Eye (tissue), 1 donor: ENCODE data around the gene NELL2.
"Not testable (repeated sequence)": the region's sequence is repeated elsewhere in the genome, so short reads cannot be mapped to it uniquely, and the experiment has no call there.

Source experiments
- DNase-seq: peaks from one replicate; pipeline ENCODE4 v3.0.0-alpha.2; 2015

The NELL2 gene

DNA sequence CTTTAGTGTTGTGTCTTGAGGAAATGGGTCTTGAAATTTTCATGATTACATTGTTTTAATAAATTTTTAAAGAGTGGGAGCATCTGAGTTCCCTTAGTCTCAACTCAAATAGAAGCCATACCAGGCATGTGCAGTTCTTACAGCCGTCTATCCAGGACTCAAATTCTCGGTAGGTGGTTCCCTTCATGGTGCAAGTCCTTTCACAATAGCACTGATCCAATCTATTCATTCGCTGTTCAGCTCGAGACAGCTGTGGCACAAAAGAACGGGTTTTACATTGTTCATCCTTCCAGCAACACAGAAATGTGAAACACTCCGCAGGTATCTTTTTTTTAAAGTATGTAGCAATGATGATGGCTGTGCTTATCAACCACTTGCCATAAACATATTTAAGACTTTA lies 100.2 kb downstream of the NELL2 start:
- peak; percentile 68 for DNase-seq

DNA sequence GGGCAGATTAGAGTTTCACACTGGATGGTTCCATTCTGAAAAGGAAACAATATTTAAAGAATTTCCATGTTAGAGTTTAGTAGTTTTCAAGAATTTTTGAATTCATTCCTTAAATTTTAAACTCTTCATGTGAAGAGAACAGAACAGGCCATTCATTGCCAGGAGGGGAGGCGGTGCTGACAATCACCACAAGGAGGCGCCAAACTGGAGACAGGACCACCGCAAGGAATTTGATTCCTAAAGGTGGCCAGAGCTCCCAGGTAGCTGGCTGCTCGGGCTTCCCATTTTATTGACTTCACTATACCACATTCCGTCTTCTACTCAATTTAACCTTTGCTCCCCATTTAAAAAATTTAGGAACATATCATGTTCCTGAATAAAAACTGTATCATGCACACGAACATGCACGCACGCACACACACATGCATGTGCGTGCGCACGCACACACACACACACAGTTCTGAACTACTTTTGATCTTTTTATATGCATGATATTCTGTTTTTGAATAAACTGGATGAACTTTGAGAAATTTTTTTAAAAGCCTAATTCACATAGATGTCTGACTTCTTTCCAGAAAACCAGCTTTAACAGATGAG lies 101.2 kb downstream of the NELL2 start:
- peak; percentile 43 for DNase-seq

DNA sequence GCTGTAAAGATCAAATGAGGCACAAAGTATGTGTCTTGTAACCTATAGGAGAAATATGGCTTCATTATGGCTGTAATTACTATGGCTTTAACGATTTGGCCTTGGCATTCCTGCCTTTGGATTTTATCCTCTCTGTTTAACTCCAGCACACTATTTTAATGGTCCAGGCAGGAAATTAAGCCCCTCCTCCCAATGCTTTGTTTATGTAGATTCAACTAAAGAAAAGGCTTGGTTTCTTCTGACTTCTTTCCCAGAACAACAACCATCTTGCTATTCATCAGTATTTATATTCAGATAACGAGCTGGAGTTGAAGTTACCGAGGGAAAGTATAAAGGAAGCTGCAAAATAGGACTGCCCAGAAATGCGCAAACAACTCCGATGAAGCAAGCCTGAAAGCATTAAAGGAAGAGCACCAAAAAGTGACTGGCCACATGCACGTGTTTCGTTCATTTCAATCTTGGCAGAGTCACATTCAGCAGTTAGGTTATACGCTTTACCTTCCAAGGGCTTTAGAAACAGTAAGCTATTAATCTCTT lies 104.6 kb downstream of the NELL2 start:
- DNase-seq: peak; percentile 14

DNA sequence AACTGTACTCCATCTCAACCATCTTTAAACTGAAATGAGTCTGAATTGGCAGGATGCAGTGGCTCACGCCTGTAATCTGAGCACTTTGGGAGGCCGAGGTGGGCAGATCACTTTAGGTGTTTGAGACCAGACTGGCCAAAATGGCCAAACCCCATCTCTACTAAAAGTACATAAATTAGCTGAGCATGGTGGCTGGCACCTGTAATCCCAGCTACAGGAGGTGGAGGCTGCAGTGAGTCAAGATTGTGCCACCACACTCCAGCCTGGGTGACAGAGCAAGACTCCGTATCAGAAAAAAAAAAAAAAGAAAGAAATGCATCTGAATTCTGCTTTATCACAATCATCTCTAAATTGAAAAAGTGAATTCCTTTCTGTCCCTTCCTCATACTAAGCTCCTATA lies 110.3 kb downstream of the NELL2 start:
- no peak for DNase-seq

DNA sequence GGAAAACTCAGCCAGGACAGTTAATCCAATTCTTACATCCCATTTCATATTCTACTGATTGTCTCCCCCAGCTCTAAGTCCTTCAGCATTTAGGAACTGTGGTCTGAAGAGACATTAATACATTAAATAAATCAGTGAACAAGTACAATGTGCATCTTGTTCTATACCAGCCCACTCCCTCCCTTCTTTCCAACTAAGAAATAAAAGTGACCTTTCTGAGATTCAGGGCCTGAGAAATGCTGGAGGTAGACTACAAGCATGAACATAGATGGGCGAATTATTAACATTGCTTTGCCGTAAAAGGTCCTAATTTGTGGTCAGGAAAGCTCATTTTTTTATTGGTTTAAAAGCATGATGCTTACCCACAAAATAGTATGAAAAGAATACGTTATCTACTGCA lies 113.1 kb downstream of the NELL2 start:
- peak; percentile 27 for DNase-seq

DNA sequence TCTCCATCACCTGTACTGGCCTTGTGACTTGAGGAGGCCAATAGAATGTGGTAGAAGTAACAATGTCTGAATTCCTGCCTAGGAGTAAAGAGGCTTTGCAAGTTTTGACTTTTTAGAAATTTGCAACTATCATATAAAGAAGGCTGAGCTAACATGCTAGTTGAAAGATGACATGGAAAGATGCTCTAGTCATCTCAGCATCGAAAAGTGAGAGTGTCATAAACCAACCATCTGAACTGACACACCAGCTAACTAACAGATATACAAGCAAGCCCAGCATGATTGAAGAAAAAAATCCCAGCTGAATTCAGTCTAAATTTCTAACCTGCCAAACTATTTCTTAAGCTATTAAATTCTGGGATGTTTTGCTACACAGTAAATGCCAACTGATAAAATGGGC lies 116.8 kb downstream of the NELL2 start:
- no peak for DNase-seq

DNA sequence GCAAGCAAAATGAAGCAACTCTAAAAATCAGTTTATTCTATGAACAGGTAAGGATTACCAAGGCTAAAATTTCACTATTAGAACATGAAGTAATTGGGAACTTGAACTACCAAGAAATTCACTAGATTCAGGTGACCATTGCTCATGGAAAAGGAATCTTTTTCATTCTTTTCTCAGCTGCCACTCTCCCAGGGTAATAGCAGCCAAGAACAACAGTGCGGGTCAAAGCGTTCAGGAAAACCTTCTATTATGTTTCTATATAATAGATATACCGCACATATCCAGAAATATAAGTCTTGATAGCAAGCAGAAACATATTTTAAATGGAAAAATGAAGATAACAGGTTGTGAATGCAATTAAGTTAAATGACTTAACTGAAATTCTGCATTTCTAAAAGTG lies 125.6 kb downstream of the NELL2 start:
- no peak for DNase-seq

DNA sequence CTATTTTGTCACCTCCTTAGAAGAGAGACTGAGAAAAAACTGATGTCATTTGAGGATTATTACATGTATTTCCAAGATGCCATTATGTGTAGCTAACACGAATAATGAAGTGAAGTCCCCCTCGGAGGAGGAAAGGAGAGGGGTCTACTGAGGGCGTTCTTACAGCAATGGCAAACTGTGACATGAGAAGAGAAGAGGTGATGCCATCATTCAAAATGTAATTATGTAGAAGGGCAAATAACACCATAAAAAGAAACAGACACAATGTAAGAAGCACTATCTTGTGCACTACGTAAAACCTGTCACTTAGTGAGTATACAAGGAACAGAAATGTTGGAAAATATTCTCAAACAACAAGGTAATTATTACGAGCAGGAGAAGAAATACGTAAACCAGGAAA lies 126.5 kb downstream of the NELL2 start:
- DNase-seq: no peak

DNA sequence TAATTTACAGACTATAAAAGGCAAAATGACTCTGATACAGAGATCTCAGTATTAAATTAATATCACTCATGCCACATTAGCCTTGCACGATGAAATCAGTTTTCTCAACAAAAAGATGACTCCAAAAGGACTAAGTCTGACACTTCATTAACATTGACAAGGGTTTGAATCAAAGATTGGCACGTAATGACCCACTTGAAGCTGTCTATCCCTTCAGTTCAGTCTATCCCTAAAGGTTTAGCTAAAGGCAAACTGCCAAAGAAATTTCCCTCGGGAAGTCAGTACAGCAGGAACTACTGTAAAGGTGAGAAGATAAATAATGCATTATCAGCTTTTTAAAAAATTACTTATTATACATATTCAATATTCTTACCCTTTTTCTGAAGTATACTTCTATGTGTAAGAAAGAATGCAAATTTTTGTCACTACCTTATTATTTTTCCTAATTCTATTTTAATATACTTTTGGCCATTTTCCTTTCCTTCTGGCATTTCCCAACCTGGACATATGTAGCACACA lies 127.1 kb downstream of the NELL2 start:
- DNase-seq: peak; percentile 44

DNA sequence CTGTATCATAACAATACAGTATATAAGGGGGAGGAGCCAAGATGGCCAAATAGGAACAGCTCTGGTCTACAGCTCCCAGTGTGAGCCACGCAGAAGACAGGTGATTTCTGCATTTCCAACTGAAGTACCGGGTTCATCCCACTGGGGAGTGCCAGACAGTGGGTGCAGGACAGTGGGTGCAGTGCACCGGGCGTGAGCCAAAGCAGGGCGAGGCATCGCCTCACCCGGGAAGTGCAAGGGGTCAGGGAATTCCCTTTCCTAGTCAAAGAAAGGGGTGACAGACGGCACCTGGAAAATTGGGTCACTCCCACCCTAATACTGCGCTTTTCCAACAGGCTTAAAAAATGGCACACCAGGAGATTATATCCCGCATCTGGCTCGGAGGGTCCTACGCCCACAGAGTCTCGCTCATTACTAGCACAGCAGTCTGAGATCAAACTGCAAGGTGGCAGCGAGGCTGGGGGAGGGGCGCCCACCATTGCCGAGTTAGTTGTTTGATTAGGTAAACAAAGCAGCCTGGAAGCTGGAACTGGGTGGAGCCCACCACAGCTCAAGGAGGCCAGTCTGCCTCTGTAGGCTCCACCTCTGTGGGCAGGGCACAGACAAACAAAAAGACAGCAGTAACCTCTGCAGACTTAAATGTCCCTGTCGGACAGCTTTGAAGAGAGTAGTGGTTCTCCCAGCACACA lies 134.7 kb downstream of the NELL2 start:
- not testable (repeated sequence) for DNase-seq

DNA sequence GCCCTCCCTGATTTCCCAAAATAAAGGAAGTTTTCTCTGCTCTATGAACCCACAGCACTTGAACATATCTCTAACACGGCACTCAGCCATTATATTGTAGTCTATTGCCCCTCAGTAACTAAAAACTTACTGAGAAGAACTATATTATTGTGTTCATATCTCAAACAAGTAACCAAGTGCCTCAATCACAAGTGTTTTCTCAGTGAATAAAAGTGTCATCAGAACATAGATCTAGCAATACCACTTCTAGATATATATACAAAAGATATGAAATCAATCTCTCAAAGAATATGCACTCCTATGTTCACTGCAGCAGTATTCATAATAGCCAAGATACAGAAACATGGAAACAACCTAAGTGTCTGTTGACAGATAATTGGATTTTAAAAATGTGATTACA lies 138.1 kb downstream of the NELL2 start:
- DNase-seq: no peak

DNA sequence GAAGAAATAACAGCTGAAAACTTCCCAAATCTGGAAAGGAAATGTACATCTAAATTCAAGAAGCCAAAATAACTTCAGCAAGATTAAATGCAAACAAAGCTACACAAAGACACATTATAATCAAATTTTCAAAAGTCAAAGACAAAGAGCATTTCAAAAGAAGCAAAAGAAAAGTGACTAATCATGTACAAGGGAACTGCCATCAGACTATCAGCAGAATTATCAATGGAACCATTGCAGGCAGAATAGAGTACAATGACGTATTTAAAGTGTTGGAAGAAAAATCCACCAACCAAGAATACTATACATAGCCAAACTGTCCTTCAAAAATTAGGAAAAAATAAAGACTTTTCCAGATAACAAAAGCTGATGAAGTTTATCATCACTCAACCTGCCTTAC lies 147.5 kb downstream of the NELL2 start:
- DNase-seq: no peak

DNA sequence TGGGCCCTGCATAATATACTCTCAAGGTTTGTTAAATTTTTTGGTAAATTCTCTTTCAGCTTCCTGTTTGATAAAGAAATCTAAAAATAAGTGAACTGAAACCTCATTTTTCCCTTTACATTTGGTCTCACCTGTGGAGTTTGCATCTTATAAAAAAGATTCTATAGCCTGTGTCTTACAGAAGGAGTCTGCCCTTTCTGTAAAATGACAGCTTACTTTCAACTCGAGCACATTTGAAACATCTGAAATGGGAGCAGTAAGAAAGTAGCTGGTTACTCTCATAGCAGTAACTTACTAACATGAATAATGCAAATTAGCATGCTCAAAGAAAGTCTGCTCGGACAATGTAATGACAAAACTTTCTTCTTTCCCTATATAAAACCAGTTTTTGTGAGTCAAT lies 155.8 kb downstream of the NELL2 start:
- DNase-seq: no peak

DNA sequence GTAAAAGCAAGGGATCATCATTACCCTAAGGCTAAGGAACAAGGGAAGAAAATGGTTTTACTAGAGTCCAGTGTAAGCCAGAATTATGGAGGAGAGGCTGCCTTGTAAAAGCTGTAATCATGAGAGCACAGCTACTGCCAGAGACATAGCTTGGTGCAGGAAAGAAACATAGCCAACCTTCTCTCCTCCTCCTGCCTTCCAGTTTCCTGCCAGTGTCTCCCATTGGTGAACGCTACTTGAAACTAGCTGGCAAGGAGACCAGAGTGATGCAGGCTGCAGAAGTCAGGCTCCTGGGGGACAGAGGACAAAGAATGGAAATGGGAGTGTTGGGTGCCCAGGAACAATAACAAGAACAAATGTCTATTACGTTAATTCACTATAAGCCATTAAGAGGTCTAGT lies 158.5 kb downstream of the NELL2 start:
- DNase-seq: no peak

DNA sequence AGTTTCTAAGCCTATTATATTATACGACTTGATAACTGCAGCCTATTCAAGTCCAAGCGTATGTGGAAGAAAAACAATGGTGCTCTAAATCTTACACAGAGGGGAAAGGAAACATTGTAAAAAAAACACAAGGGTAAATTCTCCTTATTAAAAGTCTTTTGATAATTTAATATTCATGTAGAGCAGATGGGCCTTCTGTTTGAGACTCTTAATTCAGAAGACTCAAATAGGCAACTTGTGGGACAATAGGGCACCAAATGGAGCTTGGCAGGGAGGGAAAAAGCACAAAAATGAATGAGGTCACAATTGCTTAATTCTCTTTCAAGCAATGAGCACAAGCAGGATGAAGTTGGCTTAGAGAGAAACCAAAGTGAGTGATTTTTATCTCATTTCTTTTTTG lies 159.4 kb downstream of the NELL2 start:
- DNase-seq: peak; percentile 39

DNA sequence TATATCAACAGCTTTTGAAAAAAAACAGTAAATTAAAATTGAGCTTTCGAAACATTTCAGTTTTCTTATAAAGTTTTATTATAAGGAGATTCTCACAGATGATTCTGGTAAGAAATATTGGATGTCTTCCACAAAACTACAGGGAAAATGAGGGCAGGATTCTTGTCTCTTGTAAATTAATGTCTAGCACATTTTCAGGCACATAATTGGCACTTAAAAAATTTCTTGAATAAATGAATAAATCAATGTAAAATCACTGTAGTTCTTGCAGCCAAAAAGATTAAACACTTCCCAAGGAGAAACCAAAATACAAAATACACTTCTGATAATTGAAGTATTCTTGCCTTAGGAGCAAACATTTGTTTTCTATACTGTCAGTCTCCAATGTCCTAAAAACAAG lies 164.4 kb downstream of the NELL2 start:
- DNase-seq: no peak

DNA sequence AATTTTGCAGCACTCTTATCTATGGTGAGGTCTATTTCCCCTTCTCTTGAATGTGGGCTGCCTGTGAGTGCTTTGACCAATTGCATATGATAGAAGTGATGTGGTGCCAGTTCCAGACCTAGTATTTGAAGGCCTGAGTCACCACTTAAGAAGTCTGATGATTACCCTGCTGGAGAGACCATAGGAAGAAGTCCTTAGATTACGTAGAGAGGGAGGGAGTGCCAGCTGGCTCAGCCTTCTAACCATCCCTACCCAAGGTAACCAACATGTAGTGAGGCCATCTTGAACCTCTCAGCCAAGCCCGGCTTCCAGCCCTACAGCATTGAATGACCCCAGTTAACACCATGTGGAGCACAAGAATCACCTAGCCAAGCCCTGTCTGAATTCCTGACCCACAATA lies 166.9 kb downstream of the NELL2 start:
- no peak for DNase-seq

DNA sequence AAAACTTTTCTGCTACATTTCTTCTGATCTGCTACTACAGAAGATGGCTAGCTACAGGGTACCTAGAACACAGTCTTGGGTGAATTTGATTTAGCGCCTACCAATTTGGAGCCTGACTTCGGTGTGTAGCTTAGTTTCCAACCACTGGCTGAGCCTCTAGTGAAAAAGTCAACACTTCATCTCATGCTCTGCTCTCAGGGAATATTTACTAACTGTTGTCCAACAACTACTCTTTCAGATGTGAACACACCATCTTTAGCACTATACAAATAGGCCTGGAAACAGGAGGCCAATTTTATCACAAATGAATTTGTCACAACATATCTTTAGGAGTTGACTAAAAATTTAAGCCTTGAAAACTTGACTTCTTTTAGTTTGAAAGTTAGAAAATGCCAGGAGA lies 167.9 kb downstream of the NELL2 start:
- no peak for DNase-seq

DNA sequence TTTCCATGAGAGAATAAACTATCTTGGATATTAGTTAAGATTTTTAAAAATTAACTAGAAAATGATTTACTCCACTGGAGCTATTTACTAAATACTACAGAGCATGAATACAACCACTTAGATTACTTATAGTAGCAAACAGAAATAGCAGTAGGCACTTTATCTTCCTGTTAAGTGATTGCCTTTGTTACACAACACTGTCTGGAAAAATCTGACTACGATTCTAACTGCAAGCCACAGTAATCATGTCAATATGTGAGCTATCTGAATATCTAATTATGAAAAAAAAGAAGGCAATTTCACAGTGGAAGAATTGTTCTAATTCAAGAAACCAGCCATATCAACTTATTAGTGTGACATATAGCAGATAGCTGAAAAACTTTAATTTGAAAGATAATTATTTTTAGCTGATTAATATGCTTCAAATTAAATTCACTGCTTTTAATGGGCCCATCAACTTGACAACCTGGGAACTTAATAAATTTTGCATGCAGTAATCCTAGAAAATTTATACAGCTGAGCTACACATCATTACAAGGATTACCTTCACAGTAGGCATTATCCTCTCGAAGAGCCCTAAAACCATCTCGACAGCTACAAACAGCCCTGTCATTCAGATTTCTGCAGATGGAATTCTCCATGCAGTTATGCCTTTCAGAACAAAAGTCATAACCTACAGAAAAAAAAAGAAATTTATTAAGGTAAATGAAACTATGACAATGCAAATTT lies 172.8 kb downstream of the NELL2 start:
- DNase-seq: no peak

DNA sequence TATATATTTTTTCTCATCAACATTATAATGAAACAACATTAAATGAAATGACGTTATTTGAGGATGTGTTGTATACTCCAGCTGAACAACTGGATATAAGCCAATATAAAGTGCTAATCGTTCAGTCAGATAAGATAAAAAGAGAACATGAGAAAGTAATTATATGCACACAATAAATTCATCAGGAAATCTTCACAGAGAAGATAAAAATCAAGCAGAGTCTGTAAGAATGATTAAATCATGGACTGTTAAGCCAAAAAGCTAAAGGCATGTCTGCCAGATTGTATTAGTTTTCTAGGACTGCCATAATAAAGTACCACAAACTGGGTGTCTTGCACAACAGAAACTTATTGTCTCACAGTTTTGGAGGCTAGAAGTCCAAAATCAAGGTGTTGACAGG lies 178.6 kb downstream of the NELL2 start:
- DNase-seq: no peak

DNA sequence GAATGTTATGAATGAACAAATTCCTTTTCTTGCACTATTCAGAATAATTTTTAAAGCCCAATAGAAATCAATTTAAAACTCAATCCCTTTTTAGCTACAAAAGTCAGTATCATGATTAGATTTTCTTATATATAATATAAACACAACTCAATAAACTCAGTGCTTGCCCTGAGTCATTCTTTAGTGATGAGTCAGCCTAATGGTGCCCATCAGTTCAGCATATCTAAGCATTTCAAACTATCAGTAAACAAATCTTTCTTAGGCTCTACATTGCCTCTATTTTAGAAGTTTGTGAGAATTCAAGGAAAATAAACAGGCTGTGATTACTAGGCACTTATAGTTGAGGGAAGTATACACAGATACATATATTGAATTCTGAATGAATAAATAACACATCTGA lies 179.6 kb downstream of the NELL2 start:
- no peak for DNase-seq

DNA sequence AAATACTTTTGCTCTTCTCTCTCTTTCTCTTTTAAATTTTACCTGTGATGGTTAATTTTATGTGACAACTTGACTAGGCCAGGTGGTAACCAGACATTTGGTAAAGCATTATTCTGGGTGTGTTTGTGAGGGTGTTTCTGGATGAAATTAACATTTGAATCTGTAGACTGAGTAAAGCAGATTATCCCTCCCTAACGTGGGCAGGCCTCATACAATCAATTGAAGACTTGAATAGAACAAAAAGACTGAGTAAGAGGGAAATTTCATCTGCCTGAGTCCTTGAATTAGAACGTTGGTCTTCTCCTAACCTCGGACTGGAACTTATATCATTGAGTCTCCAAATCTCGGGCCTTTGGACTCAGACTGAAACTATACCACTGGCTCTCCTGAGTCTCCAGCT lies 182.1 kb downstream of the NELL2 start:
- no peak for DNase-seq

DNA sequence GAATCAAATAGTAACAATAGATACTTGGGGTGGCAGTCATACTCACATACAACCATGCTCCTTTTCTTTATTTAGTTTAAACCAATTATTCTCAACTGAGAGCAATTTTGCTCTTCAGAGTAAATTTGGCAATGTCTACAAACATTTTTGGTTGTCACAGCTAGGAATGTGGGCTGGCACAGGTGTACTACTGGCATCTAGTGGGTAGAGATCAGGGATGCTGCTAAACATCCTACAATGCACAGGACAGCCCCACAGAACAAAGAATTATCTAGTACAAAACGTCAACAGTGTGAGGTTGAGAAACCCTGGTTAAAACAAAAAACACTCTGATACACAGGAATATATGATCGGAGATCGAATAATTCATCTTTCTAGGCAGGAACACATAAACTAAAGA lies 186.5 kb downstream of the NELL2 start:
- DNase-seq: no peak
